HG03558 (cell line): ENCODE results near the gene AK9.
"Not testable (repeated sequence)": the region's sequence is repeated elsewhere in the genome, so short reads cannot be mapped to it uniquely, and the experiment has no call there.

Experiments used
- ATAC-seq: cut with Tn5 transposase; IDR thresholded peaks from one replicate; pipeline ENCODE4 v1.9.1; 2021; ENCODE audit warnings: moderate number of reproducible peaks; ENCODE audit not compliant: unreplicated experiment; ENCODE audit errors: extremely low read depth

Gene AK9

DNA sequence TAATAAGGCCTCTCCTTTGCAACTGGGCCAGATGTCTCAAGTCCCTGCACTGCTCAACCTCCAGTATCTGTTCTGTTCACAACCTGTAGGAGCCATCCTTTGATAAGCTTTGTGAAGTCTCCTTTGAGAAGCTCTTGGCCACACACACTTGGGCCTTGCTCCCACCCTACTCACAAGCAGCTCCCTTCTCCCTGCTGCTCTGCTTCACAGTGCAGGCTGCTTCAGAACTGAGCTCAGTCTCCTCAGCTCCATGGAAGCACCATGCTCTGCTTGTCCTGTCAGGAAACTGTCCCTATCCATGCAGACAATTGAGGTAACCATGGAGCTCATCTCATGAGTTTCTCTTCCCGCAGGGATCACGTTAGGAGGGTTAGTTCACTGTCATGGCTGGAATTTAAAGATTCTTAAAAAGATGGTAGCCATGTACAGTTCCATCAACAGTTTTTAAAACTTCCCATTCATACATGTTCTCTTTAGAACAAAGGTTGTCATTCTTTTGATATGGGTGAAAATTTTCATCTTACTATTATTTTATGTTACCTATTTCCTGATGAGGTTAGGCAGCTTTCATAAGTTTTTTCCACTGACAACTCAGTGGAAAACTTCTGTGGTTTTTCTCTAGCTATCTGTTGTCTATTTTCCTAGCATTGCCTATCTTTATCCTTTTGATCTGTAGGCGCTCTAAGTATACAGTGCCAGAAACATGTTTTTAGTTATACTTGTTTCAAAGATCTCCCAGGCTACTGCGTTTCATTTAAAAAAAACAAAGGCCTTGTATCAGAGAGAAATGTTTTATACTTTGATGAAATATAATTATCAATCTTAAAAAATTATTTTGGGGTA lies 62.6 kb downstream of the AK9 start:
- no peak for ATAC-seq

DNA sequence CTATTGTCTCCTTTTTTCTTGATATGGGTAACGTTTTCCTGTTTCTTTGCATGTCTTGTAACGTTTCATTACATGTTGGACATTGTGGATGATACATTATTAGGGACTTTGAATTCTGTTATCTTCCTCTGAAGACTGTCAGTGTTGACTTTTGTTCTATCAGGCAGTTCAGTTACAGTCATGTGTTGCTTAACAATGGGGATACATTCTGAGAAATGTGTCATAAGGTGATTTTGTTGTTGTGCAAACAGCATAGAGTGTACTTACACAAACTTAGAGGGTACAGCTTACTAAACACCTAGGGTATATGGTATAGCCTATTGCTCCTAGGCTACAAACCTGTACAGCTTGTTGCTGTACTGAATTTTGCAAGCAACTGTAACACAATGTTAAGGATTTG lies 64.7 kb downstream of the AK9 start:
- ATAC-seq = no peak

- no peak for ATAC-seq
Observed at GRCh38 chr6:109625199-109625598, 65.8 kb downstream of the AK9 start.

GRCh38 chr6:109623288-109623687 lies 67.7 kb downstream of the AK9 start:
- ATAC-seq = no peak

DNA sequence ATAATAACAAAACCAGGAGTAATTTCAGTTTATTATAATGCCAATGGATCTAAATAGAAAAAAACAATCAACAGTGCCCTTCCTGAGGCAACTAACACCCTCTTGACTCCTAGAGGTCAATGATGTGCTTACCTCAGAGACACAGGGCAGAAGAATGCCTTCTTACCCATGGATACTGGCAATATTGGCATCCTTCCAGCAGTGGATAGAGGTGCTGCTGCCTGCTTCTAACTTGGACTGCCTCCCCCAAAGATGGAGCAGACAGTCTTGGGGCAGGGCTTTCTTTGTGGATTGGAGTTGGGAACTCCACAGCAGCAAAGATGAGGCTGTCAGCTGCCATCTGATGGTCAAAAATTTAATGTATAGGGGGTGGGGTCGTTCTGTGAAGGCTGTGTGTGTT lies 78.7 kb downstream of the AK9 start:
- no peak for ATAC-seq

- no peak for ATAC-seq
Observed at GRCh38 chr6:109611502-109611901, 79.5 kb downstream of the AK9 start.

DNA sequence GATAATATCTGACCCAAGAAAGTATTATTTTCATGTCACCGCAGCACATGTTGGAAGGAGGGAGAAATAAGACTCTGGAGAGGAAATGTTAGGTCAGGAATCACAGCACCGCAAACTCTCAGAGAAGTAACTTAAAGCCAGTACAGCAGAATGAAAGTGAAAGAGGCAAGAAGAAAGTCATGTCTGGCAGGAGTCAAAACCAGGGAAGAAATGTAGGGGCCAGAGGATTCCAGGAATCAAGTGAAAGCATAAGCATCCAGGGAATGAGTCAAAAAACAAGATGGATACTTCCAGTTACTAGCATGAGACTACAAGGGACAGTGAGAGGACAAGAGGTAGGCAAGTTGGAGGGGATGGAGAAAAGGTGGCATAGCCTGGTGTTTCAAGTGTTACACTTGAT lies 80.4 kb downstream of the AK9 start:
- no peak for ATAC-seq

- ATAC-seq = no peak
Observed at GRCh38 chr6:109609737-109610136, 81.3 kb downstream of the AK9 start.

GRCh38 chr6:109606359-109606758 lies 84.6 kb downstream of the AK9 start:
- ATAC-seq = no peak

- ATAC-seq = no peak
Observed at GRCh38 chr6:109595998-109596397, 95.0 kb downstream of the AK9 start.

GRCh38 chr6:109580519-109580918 lies 110.5 kb downstream of the AK9 start:
- ATAC-seq = no peak

- ATAC-seq = no peak
Observed at GRCh38 chr6:109579361-109579760, 111.6 kb downstream of the AK9 start.

- not testable (repeated sequence) for ATAC-seq
Observed at GRCh38 chr6:109569901-109570300, 121.1 kb downstream of the AK9 start.

DNA sequence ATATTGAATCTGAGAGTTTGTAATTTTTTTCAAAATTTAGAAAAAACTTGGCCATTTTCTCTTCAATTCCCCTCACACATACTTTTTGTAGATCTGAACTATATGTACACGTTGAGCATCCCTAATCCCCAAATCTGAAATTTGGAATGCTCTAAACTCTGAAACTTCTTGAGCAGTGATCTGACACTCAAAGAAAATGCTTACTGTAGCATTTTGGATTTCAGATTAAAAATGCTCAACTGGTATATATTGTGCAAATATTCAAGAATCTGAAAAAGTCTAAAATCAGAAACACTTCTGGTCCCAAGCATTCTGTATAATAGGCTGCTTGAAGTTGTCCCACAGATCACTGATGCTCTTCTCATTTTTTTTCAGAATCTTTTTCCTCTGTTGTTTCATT lies 129.2 kb downstream of the AK9 start:
- ATAC-seq = no peak

- ATAC-seq = no peak
Observed at GRCh38 chr6:109531446-109531845, 159.6 kb downstream of the AK9 start.

- no peak for ATAC-seq
Observed at GRCh38 chr6:109527989-109528388, 163.0 kb downstream of the AK9 start.

GRCh38 chr6:109526905-109527628 lies 163.9 kb downstream of the AK9 start:
- ATAC-seq = no peak

DNA sequence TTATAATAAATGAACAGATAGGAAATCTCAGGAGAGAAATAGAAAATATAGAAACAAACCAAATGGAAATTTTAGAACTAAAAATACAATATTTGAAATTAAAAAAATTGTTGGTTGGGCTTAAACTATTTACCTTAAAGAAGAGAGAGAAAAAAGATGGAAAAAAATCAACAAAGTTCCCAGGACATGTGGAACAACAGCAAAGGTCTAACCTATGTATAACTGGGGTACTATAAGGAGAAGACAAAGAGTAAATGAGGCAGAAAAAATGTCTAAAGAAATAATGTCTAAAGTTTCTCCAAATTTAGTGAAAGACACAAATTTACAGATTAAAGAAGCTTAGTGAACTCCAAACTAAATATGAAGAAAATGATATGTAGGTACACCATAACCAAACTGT lies 166.9 kb downstream of the AK9 start:
- no peak for ATAC-seq

DNA sequence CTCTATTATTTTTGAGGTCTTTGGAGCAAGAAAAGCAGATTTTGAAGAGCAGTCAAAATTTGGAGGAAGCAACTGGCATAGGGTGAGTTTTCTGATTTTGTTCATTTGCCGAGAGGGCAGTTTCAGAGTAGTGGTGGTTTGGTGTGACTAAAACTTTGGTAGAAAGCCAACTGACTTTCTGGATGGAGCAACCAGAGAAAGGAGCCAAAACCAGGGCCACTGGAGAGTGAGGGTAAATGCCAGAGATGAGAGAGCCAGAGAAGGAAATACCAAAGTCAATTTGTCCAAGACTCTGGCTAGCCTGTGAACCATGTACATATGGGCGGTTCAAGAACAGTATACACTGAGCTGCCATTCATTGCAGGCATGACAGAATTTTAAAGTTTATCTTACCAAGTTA lies 167.5 kb downstream of the AK9 start:
- no peak for ATAC-seq

DNA sequence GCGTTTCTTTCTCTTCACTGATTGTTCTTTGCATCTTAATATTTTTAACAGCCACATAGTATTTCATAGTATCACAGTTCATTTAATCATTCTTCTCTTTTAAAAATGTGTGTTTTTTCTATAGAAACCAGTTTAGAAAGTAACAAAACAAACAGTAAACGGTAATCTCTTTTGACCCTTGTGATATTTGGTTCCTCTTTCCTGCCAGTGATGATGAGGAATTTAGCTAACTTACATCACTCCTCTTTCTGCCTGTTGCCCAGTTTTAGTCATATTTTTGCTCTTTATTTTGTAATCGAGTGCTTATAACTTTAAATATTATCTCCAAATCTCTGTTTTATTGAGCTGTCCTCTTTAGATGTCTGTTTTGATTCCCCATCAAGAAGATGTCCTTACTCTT lies 169.9 kb downstream of the AK9 start:
- ATAC-seq = no peak

DNA sequence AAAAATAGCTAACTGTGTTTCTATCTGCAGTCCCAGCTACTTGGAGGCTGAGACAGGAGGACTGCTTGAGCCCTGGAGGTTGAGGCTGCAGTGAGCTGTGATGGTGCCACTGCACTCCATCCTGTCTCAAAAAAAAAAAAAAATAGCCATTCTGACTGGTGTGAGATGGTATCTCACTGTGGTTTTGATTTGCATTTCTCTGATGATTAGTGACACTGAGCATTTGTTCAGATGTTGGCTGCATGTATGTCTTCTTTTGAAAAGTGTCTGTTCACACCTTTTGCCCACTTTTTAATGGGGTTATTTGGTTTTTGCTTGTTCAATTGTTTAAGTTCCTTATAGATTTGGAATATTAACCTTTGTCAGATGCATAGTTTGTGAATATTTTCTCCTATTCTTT lies 171.4 kb downstream of the AK9 start:
- ATAC-seq = not testable (repeated sequence)

- ATAC-seq = no peak
Observed at GRCh38 chr6:109516929-109517328, 174.1 kb downstream of the AK9 start.
